SH-SY5Y (cell line): Measurements from ENCODE around the gene HSPB6.

Experiments
- GATA2 ChIP-seq: IDR thresholded peaks from 2 replicates; pipeline ENCODE4 v1.6.1; 2011; ENCODE audit warnings: mild to moderate bottlenecking, low read depth, low read length
- GATA3 ChIP-seq: IDR thresholded peaks from 2 replicates; pipeline ENCODE4 v1.6.1; 2011; ENCODE audit warnings: low read depth, mild to moderate bottlenecking, low read length, moderate library complexity

GRCh38 chr19:35776102-35776788 lies 19.4 kb upstream of the HSPB6 start:
- no peak for TF ChIP-seq GATA3
- no peak for TF ChIP-seq GATA2
